Measurements from ENCODE around the gene NEK3.
"Not testable (repeated sequence)": the region's sequence is repeated elsewhere in the genome, so short reads cannot be mapped to it uniquely, and the experiment has no call there.

DNA sequence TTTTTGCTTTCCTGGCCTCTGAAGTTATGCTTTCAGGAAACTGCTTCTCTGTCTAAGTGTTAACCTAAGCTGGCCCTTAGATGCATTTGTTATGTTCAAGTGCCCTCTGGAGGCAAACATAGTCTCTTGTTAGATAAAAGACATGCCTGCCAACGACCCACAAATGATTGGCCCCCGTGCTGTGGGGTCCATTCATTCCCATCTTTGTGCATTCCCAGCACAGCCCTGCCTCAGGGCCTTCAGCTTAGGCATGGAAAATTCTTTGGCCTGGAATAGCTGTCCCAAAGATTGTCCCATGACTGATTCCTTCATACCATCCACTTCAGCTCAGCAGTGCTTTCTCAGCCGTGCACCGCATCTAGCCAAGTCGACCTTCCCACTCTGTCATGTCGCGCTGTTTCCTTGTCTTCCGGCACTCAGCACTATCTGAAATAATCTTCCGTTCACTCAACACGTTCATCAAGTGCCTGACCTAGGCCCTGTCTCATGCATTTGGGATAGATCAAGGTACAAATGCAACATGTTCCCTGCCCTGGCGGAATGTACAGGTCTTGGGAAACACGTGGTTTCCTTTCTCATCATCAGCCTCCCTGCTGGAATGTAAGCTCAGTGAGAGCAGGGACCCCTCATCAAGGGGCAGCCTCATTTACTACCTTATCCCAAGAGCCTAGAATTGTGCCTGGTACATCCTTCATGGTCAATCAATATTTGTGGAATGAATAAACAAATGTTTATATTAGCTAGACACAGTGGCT lies 42.2 kb upstream of the NEK3 start:
- TF ChIP-seq POLR2AphosphoS5 (IDR thresholded peaks at IDR 0.05; ENCODE audit: low read depth, low read length): not testable (repeated sequence)
- TF ChIP-seq, protein P1, sequence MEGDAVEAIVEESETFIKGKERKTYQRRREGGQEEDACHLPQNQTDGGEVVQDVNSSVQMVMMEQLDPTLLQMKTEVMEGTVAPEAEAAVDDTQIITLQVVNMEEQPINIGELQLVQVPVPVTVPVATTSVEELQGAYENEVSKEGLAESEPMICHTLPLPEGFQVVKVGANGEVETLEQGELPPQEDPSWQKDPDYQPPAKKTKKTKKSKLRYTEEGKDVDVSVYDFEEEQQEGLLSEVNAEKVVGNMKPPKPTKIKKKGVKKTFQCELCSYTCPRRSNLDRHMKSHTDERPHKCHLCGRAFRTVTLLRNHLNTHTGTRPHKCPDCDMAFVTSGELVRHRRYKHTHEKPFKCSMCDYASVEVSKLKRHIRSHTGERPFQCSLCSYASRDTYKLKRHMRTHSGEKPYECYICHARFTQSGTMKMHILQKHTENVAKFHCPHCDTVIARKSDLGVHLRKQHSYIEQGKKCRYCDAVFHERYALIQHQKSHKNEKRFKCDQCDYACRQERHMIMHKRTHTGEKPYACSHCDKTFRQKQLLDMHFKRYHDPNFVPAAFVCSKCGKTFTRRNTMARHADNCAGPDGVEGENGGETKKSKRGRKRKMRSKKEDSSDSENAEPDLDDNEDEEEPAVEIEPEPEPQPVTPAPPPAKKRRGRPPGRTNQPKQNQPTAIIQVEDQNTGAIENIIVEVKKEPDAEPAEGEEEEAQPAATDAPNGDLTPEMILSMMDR (IDR thresholded peaks at IDR 0.05): peak; percentile 49
